Activated CD4-positive, alpha-beta T cell treated with anti-CD3 and anti-CD28 coated beads for 36 hours (primary cell): ENCODE results near the gene SCN5A. TPM values are rescaled to one million over a fixed set of nuclear protein-coding genes. Genes with fewer than 3 reads are reported as not detected.

Source experiments
- ATAC-seq: fragments of 200-7000 bp; cut with Tn5 transposase; one replicate; pipeline ENCODE4 v1.10.0; 2021; ENCODE audit warnings: mild to moderate bottlenecking, moderate library complexity
- CTCF ChIA-PET: fragments of 350-600 bp; sonication (Branson Sonifier 250); formaldehyde crosslinking; loops from one replicate; lab custom pipeline; 2021; ENCODE audit warnings: antibody characterized with exemption; lab: Charles Lee
- POLR2A ChIA-PET: fragments of 350-600 bp; sonication (Branson Sonifier 250); formaldehyde crosslinking; loops from one replicate; lab custom pipeline; 2021; ENCODE audit warnings: antibody characterized with exemption, inconsistent platforms; lab: Charles Lee
- DNase-seq: peaks from one replicate; pipeline ENCODE4 v3.0.0-alpha.2; 2020
- H3K27ac Mint-ChIP-seq: one replicate; pipeline ENCODE4 v1.8.0; 2021; ENCODE audit warnings: mixed read lengths
- H3K27me3 Mint-ChIP-seq: one replicate; pipeline ENCODE4 v1.8.0; 2021; ENCODE audit warnings: mixed read lengths
- H3K36me3 Mint-ChIP-seq: one replicate; pipeline ENCODE4 v1.8.0; 2021; ENCODE audit warnings: low read depth, mixed read lengths
- H3K4me1 Mint-ChIP-seq: one replicate; pipeline ENCODE4 v1.8.0; 2021; ENCODE audit warnings: mixed read lengths
- H3K4me3 Mint-ChIP-seq: one replicate; pipeline ENCODE4 v1.8.0; 2021; ENCODE audit warnings: mild to moderate bottlenecking, moderate library complexity, mixed read lengths
- H3K9me3 Mint-ChIP-seq: one replicate; pipeline ENCODE4 v1.8.0; 2021; ENCODE audit warnings: low read depth, mixed read lengths
- intact Hi-C, 2 experiments: fragments of 100-400 bp; cut with DNase I in 1 of 2; cut with micrococcal nuclease in 1 of 2; formaldehyde crosslinking; loops; one replicate each; pipeline versions ENCODE4 v1.14.2 to v1.15.1; 2022 to 2024; cut with DNase I, micrococcal nuclease
- total RNA-seq, 2 experiments: library from RNA; stranded (reverse); gene quantifications; one replicate each; pipeline ENCODE4 v1.2.3, GENCODE V29; 2021

Gene SCN5A
- total RNA-seq, 2 experiments from 2014 or later = 0.14 to 0.39 TPM

DNA sequence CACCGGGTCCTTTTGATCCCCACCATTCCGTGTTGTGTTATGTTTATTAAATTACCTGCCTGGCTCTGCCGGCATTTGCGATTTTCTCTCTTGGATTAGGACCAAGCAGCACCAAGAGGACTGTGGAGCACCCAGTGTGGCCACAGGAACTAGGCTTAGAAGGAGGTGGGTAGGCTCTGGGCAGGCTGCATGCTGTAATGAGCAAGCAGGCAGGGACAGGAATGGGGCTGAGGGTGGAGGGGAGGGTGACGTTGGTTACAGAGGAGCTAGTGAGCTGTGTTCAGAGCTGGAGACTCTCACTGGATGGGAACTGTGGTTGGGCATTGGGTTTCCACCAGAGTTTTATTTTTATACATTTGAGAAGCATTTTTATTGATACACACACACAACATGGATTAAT, 7.9 kb upstream of the SCN5A start:
- DNase-seq = no peak
- Mint-ChIP-seq H3K27ac (no peak overlapping the region), H3K27me3 (peaks cover 18% of the 10 kb centered on the region), H3K4me3 (no peak overlapping the region), H3K9me3 (peaks cover 5% of the 10 kb centered on the region), H3K4me1 (peaks cover 7% of the 10 kb centered on the region), H3K36me3 (no peaks in the 10 kb centered on the region)
- ChIA-PET CTCF (interaction anchor here (1.4 to 7.1 kb wide), 3 partner anchors 10 to 161 kb away, joined by 3 to 102 read pairs (median 13); partner anchors contain the start of gene EXOG), POLR2A (no interaction called here)
- no peak for ATAC-seq
- intact Hi-C loops = loop anchor here in 1 of 2 experiments (5.0 to 10.0 kb wide), 2 partner anchors 685 to 727 kb away; partner anchors contain the start of gene SLC25A38

GRCh38 chr3:38655708-38656300, 6.3 kb upstream of the SCN5A start:
- intact Hi-C loops = loop anchor here (1.0 to 10.0 kb wide), 4 partner anchors 135 to 729 kb away; partner anchors contain the start of genes EXOG (in 1 of the 2) and SLC25A38 (in 1 of the 2)
- H3K27me3 Mint-ChIP-seq = peaks cover 23% of the 10 kb centered on the region
- CTCF ChIA-PET = interaction anchor here (0.6 to 7.1 kb wide), 17 partner anchors 9 to 763 kb away, joined by 3 to 102 read pairs (median 3); partner anchors contain the start of genes EXOG and XYLB

DNA sequence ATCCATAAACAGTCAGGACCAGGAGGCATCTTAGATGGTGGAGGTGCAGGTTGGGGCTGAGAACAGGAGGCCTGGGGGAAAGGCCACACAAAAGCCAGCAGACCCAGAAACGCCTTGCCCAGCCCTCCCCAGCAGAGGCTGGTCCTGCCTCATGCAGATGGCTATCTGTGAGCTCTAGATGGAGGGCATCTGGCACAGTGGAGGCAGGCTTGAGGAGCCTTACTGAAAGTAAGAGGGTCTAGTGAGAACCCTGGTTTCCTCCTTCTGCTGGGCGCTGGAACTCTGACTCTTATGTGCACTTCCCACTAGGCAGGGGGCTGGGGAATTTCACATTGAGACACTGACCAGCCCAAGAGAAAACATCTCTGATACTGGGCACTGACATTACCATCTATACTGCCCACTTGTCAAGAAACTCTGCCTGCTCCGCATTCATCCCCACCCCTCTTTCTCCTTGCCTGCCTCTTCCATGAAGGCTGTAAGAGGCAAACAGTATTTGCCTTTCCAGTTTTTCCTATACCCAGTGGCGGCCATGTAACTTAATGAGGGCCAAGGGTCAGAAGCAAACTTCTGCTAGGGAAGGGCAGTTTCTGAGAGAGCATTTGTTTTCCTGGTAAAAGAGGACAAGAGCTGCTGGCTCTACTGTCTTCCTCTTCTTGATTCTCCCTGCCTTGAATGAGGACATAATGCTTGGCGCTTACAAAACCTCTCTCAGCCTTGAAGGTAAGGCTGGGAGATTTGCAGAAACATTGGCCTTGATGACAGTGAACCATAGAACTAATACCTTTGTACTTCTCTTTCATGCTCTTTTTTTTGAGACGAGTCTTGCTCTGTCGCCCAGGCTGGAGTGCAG, 4.4 kb upstream of the SCN5A start:
- H3K4me1 Mint-ChIP-seq = peaks cover 9% of the 10 kb centered on the region
- peaks cover 19% of the 10 kb centered on the region for H3K27me3 Mint-ChIP-seq
- POLR2A ChIA-PET = no interaction called here
- no peak for DNase-seq
- H3K4me3 Mint-ChIP-seq = no peak overlapping the region
- intact Hi-C loops = loop anchor here (5.0 to 10.0 kb wide), 3 partner anchors 398 to 797 kb away; partner anchors contain the start of genes SCN11A (in 1 of the 2), SLC25A38 (in 1 of the 2) and WDR48 (in 1 of the 2)
- CTCF ChIA-PET = interaction anchor here (0.5 to 7.1 kb wide), 6 partner anchors 7 to 984 kb away, joined by 3 to 102 read pairs (median 4); partner anchors contain the start of gene XYLB
- no peaks in the 10 kb centered on the region for H3K36me3 Mint-ChIP-seq
- no peak for ATAC-seq
- H3K9me3 Mint-ChIP-seq = no peaks in the 10 kb centered on the region
- no peak overlapping the region for H3K27ac Mint-ChIP-seq

More at GRCh38 chr3:38655708-38656300, 6.3 kb upstream of the SCN5A start:
- Mint-ChIP-seq H3K4me1 (peaks cover 9% of the 10 kb centered on the region), H3K9me3 (peaks cover under 1% of the 10 kb centered on the region), H3K27ac (no peak overlapping the region), H3K4me3 (no peak overlapping the region), H3K36me3 (no peaks in the 10 kb centered on the region)
- POLR2A ChIA-PET = no interaction called here
- DNase-seq (peak; percentile 33), ATAC-seq (peak; percentile 65)

DNA sequence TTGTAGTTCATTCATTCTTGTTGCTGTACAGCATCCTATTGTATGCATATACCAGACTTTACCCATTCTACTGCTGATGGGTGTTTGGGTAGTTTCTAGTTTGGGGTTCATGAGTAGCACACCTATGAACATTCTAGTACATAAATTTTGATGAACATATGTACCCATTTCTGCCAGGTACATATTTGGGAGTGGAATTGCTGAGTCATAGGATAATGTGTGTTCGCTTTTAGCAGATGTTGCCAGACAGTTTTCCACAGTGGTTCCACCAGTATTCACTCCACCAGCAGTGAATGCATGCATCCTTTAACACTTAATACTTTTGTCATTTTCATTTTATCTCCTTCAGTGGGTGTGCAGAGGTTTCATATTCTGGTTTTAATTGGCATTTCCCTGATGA, 3.4 kb upstream of the SCN5A start:
- intact Hi-C loops = loop anchor here (5.0 to 10.0 kb wide), 3 partner anchors 399 to 796 kb away; partner anchors contain the start of genes SCN11A (in 1 of the 2), SLC25A38 (in 1 of the 2) and WDR48 (in 1 of the 2)
- Mint-ChIP-seq H3K36me3 (no peaks in the 10 kb centered on the region), H3K4me3 (no peak overlapping the region), H3K4me1 (peaks cover 13% of the 10 kb centered on the region), H3K27ac (no peak overlapping the region), H3K9me3 (no peaks in the 10 kb centered on the region), H3K27me3 (peaks cover 14% of the 10 kb centered on the region)
- DNase-seq = no peak
- ATAC-seq = no peak
- POLR2A ChIA-PET = no interaction called here
- CTCF ChIA-PET = interaction anchor here (0.7 to 7.1 kb wide), 5 partner anchors 9 to 983 kb away, joined by 3 to 102 read pairs (median 6); no protein-coding TSS in a partner anchor

GRCh38 chr3:38651153-38651789, 1.8 kb upstream of the SCN5A start:
- ATAC-seq (peak; percentile 60), DNase-seq (peak; percentile 83)
- H3K4me1 Mint-ChIP-seq = peaks cover 13% of the 10 kb centered on the region
- no peaks in the 10 kb centered on the region for H3K36me3 Mint-ChIP-seq
- H3K27ac Mint-ChIP-seq = no peak overlapping the region
- peaks cover 5% of the 10 kb centered on the region for H3K27me3 Mint-ChIP-seq
- ChIA-PET POLR2A (no interaction called here), CTCF (interaction anchor here (0.7 to 7.1 kb wide), 21 partner anchors 9 to 349 kb away, joined by 3 to 102 read pairs (median 5); partner anchors contain the start of gene EXOG)
- intact Hi-C loops = loop anchor here (1.0 to 10.0 kb wide), 7 partner anchors 130 to 794 kb away; partner anchors contain the start of genes EXOG (in 2 of the 2), SCN11A (in 1 of the 2), SLC25A38 (in 1 of the 2) and WDR48 (in 1 of the 2)
- no peaks in the 10 kb centered on the region for H3K9me3 Mint-ChIP-seq
- no peak overlapping the region for H3K4me3 Mint-ChIP-seq

- Mint-ChIP-seq H3K9me3 (no peaks in the 10 kb centered on the region), H3K4me1 (peaks cover 11% of the 10 kb centered on the region), H3K27ac (no peak overlapping the region), H3K4me3 (no peak overlapping the region), H3K27me3 (peaks cover 5% of the 10 kb centered on the region), H3K36me3 (no peaks in the 10 kb centered on the region)
- intact Hi-C loops = loop anchor here (2.0 to 10.0 kb wide), 5 partner anchors 154 to 793 kb away; partner anchors contain the start of genes EXOG (in 1 of the 2), SCN11A (in 1 of the 2), SLC25A38 (in 1 of the 2) and WDR48 (in 1 of the 2)
- ATAC-seq (no peak), DNase-seq (no peak)
- ChIA-PET CTCF (interaction anchor here (0.7 to 7.1 kb wide), 16 partner anchors 8 to 350 kb away, joined by 3 to 102 read pairs (median 4); no protein-coding TSS in a partner anchor), POLR2A (no interaction called here)
Observed at GRCh38 chr3:38650248-38650951, 913 bp upstream of the SCN5A start.

DNA sequence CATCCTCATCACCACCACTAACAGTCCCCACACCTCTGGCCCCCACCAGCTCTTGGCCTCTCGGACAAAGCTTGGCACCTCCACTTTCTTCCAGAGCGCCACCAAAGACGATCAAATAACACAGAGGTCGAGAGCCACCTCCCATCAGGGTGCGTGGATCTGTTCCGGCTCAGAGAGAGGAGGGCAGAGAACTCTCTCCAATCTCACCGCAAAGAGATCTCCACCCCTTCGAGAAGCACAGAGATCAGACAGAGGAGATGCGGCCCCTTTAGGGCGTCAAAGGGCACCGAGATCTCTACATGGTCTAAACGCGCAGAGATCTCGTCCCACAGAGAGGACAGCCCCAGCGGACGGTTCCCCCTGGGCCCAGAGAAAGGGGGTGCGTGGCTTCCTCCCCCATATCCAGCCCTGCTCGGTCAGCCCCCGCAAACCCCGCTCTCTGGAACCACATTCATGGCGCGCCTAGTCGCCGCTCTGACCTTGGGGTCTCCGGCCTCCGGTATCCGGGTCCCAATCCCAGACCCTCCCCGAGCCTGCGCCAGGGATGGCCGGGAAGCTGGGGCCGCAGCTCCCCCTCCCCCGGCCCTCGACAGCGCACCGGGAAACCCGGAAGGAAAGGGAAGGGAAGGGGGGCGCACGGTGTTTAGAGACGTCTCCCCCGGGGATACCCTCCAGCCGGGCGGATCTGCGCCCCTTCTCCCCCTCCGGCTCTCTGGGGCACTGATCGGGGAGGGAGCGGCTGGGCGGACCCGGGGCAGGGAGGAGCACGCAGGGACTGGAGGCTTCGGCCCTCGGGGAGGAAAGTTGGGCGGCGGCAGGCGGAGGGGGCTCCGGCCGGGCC, 608 bp downstream of the SCN5A start:
- intact Hi-C loops = loop anchor here in 1 of 2 experiments (1.0 to 2.0 kb wide), 3 partner anchors 196 to 610 kb away; partner anchors contain the start of genes ACAA1, ACVR2B and DLEC1
- no peaks in the 10 kb centered on the region for H3K36me3 Mint-ChIP-seq
- CTCF ChIA-PET = interaction anchor here (1.5 to 3.4 kb wide), 2 partner anchors 7 to 128 kb away, joined by 4 to 13 read pairs; no protein-coding TSS in a partner anchor

DNA sequence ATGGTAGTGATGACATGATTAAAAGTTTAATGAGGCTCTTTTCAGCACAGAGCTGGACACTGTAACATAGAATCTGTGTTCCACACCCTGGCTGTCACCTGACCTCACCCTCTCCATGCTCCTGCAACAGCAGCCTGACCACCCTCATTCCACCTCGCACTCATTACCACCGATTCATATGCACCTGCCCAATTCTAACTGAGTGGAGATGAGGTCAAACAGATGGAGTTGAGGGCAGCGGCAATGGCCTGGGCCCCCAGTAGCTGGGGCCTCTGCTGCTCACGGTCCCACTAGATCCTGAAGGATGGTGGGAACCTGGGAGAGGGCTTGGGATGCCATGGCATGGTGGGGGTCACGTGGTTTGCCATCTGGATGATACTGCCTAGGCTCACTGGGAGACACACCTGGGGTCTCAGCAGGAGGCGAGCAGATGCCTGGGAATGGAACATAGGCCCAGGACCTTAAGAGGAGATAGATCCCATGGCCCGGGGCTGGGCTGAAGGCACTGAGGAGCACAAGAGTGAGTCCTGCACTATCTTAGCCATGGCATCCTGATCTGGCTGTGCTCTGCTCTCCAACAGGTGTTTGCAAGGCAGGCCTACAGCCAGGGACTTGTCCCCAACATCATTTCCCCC, 1.3 kb downstream of the SCN5A start:
- H3K27me3 Mint-ChIP-seq = peaks cover 8% of the 10 kb centered on the region
- intact Hi-C loops = loop anchor here in 1 of 2 experiments (2.0 kb wide), 1 partner anchor 609 kb away; the partner anchor contains the start of gene DLEC1
- H3K4me1 Mint-ChIP-seq = peaks cover 7% of the 10 kb centered on the region
- ATAC-seq (no peak), DNase-seq (no peak)
- no peaks in the 10 kb centered on the region for H3K9me3 Mint-ChIP-seq
- H3K27ac Mint-ChIP-seq = no peak overlapping the region
- ChIA-PET POLR2A (no interaction called here), CTCF (interaction anchor here (1.4 to 3.4 kb wide), 4 partner anchors 8 to 128 kb away, joined by 4 to 13 read pairs (median 4); no protein-coding TSS in a partner anchor)
- peak overlapping the region; percentile 49 for H3K4me3 Mint-ChIP-seq
- no peaks in the 10 kb centered on the region for H3K36me3 Mint-ChIP-seq

More for the DNA sequence above, 608 bp downstream of the SCN5A start:
- no peak overlapping the region for H3K27ac Mint-ChIP-seq
- H3K9me3 Mint-ChIP-seq = no peaks in the 10 kb centered on the region
- peaks cover 8% of the 10 kb centered on the region for H3K27me3 Mint-ChIP-seq
- peak overlapping the region; percentile 49 for H3K4me3 Mint-ChIP-seq
- POLR2A ChIA-PET = no interaction called here
- DNase-seq (no peak), ATAC-seq (no peak)
- peaks cover 11% of the 10 kb centered on the region for H3K4me1 Mint-ChIP-seq
